ENCODE measurements around the gene SERPINA6. TPM values are rescaled to one million over a fixed set of nuclear protein-coding genes. Genes with fewer than 3 reads are reported as not detected.
"Not testable (repeated sequence)": the region's sequence is repeated elsewhere in the genome, so short reads cannot be mapped to it uniquely, and the experiment has no call there.

Gene SERPINA6
- total and polyA plus RNA-seq, 2 donors (not counting 1 experiment from before 2014, with no cell fraction given): not detected

DNA sequence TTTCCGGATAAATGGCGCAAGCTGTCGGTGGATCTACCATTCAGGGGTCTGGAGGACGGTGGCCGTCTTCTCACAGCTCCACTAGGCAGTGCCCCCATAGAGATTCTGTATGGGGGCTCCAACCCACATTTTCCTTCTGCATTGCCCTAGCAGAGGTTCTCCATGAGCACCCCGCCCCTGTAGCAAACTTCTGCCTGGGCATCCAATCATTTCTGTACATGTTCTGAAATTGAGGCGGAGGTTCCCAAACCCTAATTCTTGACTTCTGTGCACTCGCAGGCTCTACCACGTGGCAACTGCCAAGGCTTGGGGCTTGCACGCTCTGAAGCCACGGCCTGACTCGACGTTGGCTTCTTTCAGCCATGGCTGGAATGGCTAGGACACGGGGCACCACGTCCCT, 25.0 kb downstream of the SERPINA6 start:
- Histone ChIP-seq H3K9ac (ENCODE audit: insufficient read depth, low read length) (no peak overlapping the region), H3K79me2 (ENCODE audit: control insufficient read depth, insufficient read depth, low read length) (no peaks in the 10 kb centered on the region), H2AFZ (ENCODE audit: low read length) (no peak overlapping the region), H4K20me1 (ENCODE audit: control insufficient read depth, extremely low read depth, insufficient read depth, low read length) (no peaks in the 10 kb centered on the region), H3K36me3 (ENCODE audit: control insufficient read depth, insufficient read depth, low read length) (no peaks in the 10 kb centered on the region), H3K27me3 (ENCODE audit: control insufficient read depth, insufficient read depth, low read length) (no peaks in the 10 kb centered on the region), H3K4me3 (replicated peaks in 1 of 4; ENCODE audit: control extremely low read depth in 1 of 4, insufficient read depth in 1 of 4, low read depth in 3 of 4, low read length in 4 of 4) (no peak overlapping the region), H3K4me2 (ENCODE audit: extremely low read depth, insufficient read depth, low read length) (no peak overlapping the region), H3K9me3 (ENCODE audit: control insufficient read depth, insufficient read depth, low read depth, low read length) (no peaks in the 10 kb centered on the region), H3K27ac (ENCODE audit: insufficient read depth, low read length) (no peak overlapping the region), H3K4me1 (ENCODE audit: control insufficient read depth, extremely low read depth, insufficient read depth, low read length) (no peaks in the 10 kb centered on the region)
- TF ChIP-seq, protein P1, sequence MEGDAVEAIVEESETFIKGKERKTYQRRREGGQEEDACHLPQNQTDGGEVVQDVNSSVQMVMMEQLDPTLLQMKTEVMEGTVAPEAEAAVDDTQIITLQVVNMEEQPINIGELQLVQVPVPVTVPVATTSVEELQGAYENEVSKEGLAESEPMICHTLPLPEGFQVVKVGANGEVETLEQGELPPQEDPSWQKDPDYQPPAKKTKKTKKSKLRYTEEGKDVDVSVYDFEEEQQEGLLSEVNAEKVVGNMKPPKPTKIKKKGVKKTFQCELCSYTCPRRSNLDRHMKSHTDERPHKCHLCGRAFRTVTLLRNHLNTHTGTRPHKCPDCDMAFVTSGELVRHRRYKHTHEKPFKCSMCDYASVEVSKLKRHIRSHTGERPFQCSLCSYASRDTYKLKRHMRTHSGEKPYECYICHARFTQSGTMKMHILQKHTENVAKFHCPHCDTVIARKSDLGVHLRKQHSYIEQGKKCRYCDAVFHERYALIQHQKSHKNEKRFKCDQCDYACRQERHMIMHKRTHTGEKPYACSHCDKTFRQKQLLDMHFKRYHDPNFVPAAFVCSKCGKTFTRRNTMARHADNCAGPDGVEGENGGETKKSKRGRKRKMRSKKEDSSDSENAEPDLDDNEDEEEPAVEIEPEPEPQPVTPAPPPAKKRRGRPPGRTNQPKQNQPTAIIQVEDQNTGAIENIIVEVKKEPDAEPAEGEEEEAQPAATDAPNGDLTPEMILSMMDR (conservative IDR thresholded peaks at IDR 0.05 in 1 of 2, IDR thresholded peaks at IDR 0.05 in 1 of 2; ENCODE audit: low read depth in 1 of 2, low read length in 2 of 2): no peak
- TF ChIP-seq EZH2 (IDR thresholded peaks at IDR 0.05; ENCODE audit: low read length, missing control alignments): no peak
- DNase-seq (ENCODE audit: low read depth in 2 of 2): no peak

DNA sequence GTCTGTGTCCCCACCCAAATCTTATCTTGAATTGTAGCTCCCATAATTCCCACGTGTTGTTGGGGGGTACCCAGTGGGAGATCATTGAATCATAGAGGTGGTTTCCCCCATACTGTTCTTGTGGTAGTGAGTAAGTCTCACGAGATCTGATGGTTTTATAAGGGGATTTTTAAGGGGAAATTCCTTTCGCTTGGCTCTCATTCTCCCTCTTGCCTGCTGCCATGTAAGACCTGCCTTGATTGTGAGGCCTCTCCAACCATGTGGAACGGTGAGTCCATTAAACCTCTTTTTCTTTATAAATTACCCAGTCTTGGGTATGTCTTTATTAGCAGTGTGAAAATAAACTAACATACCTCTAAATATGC, 27.0 kb downstream of the SERPINA6 start:
- H3K4me1 ChIP-seq (ENCODE audit: control insufficient read depth, extremely low read depth, insufficient read depth, low read length); DNase-seq (ENCODE audit: low read depth in 2 of 2); H3K27ac ChIP-seq (ENCODE audit: insufficient read depth, low read length); H4K20me1 ChIP-seq (ENCODE audit: control insufficient read depth, extremely low read depth, insufficient read depth, low read length); H3K79me2 ChIP-seq (ENCODE audit: control insufficient read depth, insufficient read depth, low read length); H2AFZ ChIP-seq (ENCODE audit: low read length); H3K4me3 ChIP-seq (replicated peaks in 1 of 4; ENCODE audit: control extremely low read depth in 1 of 4, insufficient read depth in 1 of 4, low read depth in 3 of 4, low read length in 4 of 4); H3K27me3 ChIP-seq (ENCODE audit: control insufficient read depth, insufficient read depth, low read length); H3K4me2 ChIP-seq (ENCODE audit: extremely low read depth, insufficient read depth, low read length); H3K9me3 ChIP-seq (ENCODE audit: control insufficient read depth, insufficient read depth, low read depth, low read length); H3K36me3 ChIP-seq (ENCODE audit: control insufficient read depth, insufficient read depth, low read length); H3K9ac ChIP-seq (ENCODE audit: insufficient read depth, low read length): not testable (repeated sequence)

DNA sequence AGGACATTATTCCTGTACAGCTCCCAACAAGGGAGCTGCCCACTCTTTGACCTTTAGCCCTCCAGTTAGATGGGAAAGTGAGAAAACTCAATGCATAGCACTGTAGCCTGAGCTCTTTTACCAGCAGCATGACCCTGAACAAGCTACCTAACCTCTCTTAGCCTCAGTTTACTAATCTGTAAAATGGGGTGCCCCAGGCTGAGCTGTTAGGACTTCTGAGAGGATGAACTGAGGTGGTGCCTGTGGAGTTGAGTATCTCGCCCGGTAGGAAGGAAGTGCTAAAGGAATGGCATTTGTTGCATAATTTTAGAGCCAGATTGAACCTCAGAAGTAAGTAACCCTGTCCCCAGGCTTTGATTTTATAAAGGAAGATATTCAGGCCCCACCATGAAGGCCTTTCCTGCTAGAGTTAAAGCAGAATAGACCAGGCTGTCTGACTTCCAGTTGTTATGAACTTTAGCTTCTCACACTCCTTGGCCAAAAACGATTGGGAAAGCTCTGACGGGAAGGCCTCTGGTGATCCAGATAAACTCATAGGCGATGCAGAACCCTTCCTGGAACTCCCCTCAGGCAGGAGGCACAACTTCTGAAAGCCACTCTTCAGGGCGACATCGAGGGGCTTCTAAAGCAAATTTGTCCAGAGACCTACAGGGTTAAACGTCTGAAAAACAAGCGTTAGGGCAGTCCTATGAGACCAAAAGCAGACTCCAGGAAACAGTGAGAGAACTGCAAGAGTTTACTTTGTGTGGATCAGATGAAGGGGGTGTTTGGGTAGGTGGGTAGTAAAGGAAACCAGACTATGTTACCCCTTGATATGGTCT, 27.6 kb downstream of the SERPINA6 start:
- Histone ChIP-seq H3K4me3 (replicated peaks in 1 of 4; ENCODE audit: control extremely low read depth in 1 of 4, insufficient read depth in 1 of 4, low read depth in 3 of 4, low read length in 4 of 4) (no peak overlapping the region), H3K27me3 (ENCODE audit: control insufficient read depth, insufficient read depth, low read length) (no peaks in the 10 kb centered on the region), H3K27ac (ENCODE audit: insufficient read depth, low read length) (no peak overlapping the region), H4K20me1 (ENCODE audit: control insufficient read depth, extremely low read depth, insufficient read depth, low read length) (no peaks in the 10 kb centered on the region), H3K4me1 (ENCODE audit: control insufficient read depth, extremely low read depth, insufficient read depth, low read length) (no peaks in the 10 kb centered on the region), H3K79me2 (ENCODE audit: control insufficient read depth, insufficient read depth, low read length) (no peaks in the 10 kb centered on the region), H3K36me3 (ENCODE audit: control insufficient read depth, insufficient read depth, low read length) (no peaks in the 10 kb centered on the region), H3K4me2 (ENCODE audit: extremely low read depth, insufficient read depth, low read length) (no peak overlapping the region), H2AFZ (ENCODE audit: low read length) (no peak overlapping the region), H3K9me3 (ENCODE audit: control insufficient read depth, insufficient read depth, low read depth, low read length) (no peaks in the 10 kb centered on the region), H3K9ac (ENCODE audit: insufficient read depth, low read length) (no peak overlapping the region)
- TF ChIP-seq EZH2 (IDR thresholded peaks at IDR 0.05; ENCODE audit: low read length, missing control alignments): no peak
- TF ChIP-seq, protein P1 (conservative IDR thresholded peaks at IDR 0.05 in 1 of 2, IDR thresholded peaks at IDR 0.05 in 1 of 2; ENCODE audit: low read depth in 1 of 2, low read length in 2 of 2): no peak
- DNase-seq (ENCODE audit: low read depth in 2 of 2): no peak
